ENCODE measurements around the gene MRPL28. TPM values are rescaled to one million over a fixed set of nuclear protein-coding genes. Genes with fewer than 3 reads are reported as not detected.
"Not testable (repeated sequence)": the region's sequence is repeated elsewhere in the genome, so short reads cannot be mapped to it uniquely, and the experiment has no call there.

Gene MRPL28
- total RNA-seq, 4 donors from 2014 or later: 58.3 to 73.4 (median 61.3) TPM

GRCh38 chr16:396199-396598, 25.9 kb upstream of the MRPL28 start:
- H3K4me3 ChIP-seq: peak overlapping the region in 1 of 4 donors; percentile 83

GRCh38 chr16:392450-393030, 22.2 kb upstream of the MRPL28 start:
- H3K4me1 ChIP-seq: peaks cover 0 to 8% (median 0%) of the 10 kb centered on the region in 4 donors
- TF ChIP-seq CTCF (IDR thresholded peaks at IDR 0.05) (no peak), POLR2A (IDR thresholded peaks at IDR 0.05) (no peak)
- no peaks in the 10 kb centered on the region for H3K9me3 ChIP-seq
- H3K27ac ChIP-seq: no peak overlapping the region
- DNase-seq: no peak
- no peak overlapping the region for H3K4me3 ChIP-seq
- no peaks in the 10 kb centered on the region for H3K27me3 ChIP-seq
- H3K36me3 ChIP-seq: no peaks in the 10 kb centered on the region

More at GRCh38 chr16:396199-396598, 25.9 kb upstream of the MRPL28 start:
- peaks cover 0 to 24% (median 0%) of the 10 kb centered on the region in 4 donors for H3K4me1 ChIP-seq
- no peaks in the 10 kb centered on the region for H3K27me3 ChIP-seq
- no peaks in the 10 kb centered on the region for H3K36me3 ChIP-seq
- no peak for DNase-seq
- H3K27ac ChIP-seq: peak overlapping the region in 2 of 4 donors; percentile 80 to 86
- no peaks in the 10 kb centered on the region for H3K9me3 ChIP-seq
- TF ChIP-seq CTCF (IDR thresholded peaks at IDR 0.05): no peak
- no peak for TF ChIP-seq POLR2A (IDR thresholded peaks at IDR 0.05)

- DNase-seq: peak in 2 of 3 donors; percentile 48 to 75
- no peak overlapping the region for H3K4me3 ChIP-seq
Measured at GRCh38 chr16:391885-392335, 21.6 kb upstream of the MRPL28 start.

GRCh38 chr16:389352-389751, 19.0 kb upstream of the MRPL28 start:
- Histone ChIP-seq H3K9me3 (no peaks in the 10 kb centered on the region), H3K4me1 (no peaks in the 10 kb centered on the region), H3K27me3 (no peaks in the 10 kb centered on the region), H3K27ac (peak overlapping the region in 1 of 4 donors; percentile 1), H3K36me3 (no peaks in the 10 kb centered on the region), H3K4me3 (no peak overlapping the region)
- TF ChIP-seq CTCF (IDR thresholded peaks at IDR 0.05) (no peak), POLR2A (IDR thresholded peaks at IDR 0.05) (no peak)
- DNase-seq: no peak

More at GRCh38 chr16:391885-392335, 21.6 kb upstream of the MRPL28 start:
- Histone ChIP-seq H3K9me3 (no peaks in the 10 kb centered on the region), H3K27ac (no peak overlapping the region), H3K36me3 (no peaks in the 10 kb centered on the region), H3K27me3 (no peaks in the 10 kb centered on the region), H3K4me1 (peaks cover 0 to 7% (median 0%) of the 10 kb centered on the region in 4 donors)
- TF ChIP-seq CTCF (IDR thresholded peaks at IDR 0.05) (peak; percentile 41 to 66 (median 58)), POLR2A (IDR thresholded peaks at IDR 0.05) (no peak)

GRCh38 chr16:387761-388666, 17.7 kb upstream of the MRPL28 start:
- DNase-seq, H3K36me3 ChIP-seq, H3K27me3 ChIP-seq, H3K4me3 ChIP-seq, H3K9me3 ChIP-seq: not testable (repeated sequence)
- Histone ChIP-seq H3K27ac (peak overlapping the region in 1 of 4 donors; percentile 47), H3K4me1 (peaks cover 0 to 12% (median 3%) of the 10 kb centered on the region in 4 donors)

Measured in Peyer's patch (tissue), 4 donors.